T1000 (cell line): ENCODE measurements around the gene PLEKHA6.

Source experiments
- DNase-seq: peaks from one replicate; lab custom pipeline; 2025; ENCODE audit warnings: mixed read lengths; lab: John Stamatoyannopoulos, UW

The PLEKHA6 gene

GRCh38 chr1:204359474-204360255 lies at the start of gene PLEKHA6:
PLEKHA6 (minus strand) TSS chr1:204359929; CDS start chr1:204273727, 86,202 bp downstream.
- DNase-seq = peak; percentile 69

GRCh38 chr1:204409123-204409522 lies 49.4 kb upstream of the PLEKHA6 start:
- no peak for DNase-seq

GRCh38 chr1:204408602-204409001 lies 48.9 kb upstream of the PLEKHA6 start:
- no peak for DNase-seq

- no peak for DNase-seq
Measured at GRCh38 chr1:204408074-204408507, 48.4 kb upstream of the PLEKHA6 start.

- DNase-seq = no peak
Measured at GRCh38 chr1:204407295-204407971, 47.7 kb upstream of the PLEKHA6 start.

- no peak for DNase-seq
Measured at GRCh38 chr1:204406621-204407020, 46.9 kb upstream of the PLEKHA6 start.

- no peak for DNase-seq
Measured at GRCh38 chr1:204405988-204406387, 46.3 kb upstream of the PLEKHA6 start.

GRCh38 chr1:204404629-204405028 lies 44.9 kb upstream of the PLEKHA6 start:
- no peak for DNase-seq

GRCh38 chr1:204402391-204402790 lies 42.7 kb upstream of the PLEKHA6 start:
- no peak for DNase-seq

GRCh38 chr1:204401730-204402129 lies 42.0 kb upstream of the PLEKHA6 start:
- DNase-seq = no peak

GRCh38 chr1:204400882-204401510 lies 41.3 kb upstream of the PLEKHA6 start:
- no peak for DNase-seq

GRCh38 chr1:204398197-204399125 lies 38.7 kb upstream of the PLEKHA6 start:
- DNase-seq = peak; percentile 39

- DNase-seq = no peak
Measured at GRCh38 chr1:204396015-204396583, 36.4 kb upstream of the PLEKHA6 start.

GRCh38 chr1:204391629-204392028 lies 31.9 kb upstream of the PLEKHA6 start:
- DNase-seq = no peak

- no peak for DNase-seq
Measured at GRCh38 chr1:204390751-204391466, 31.2 kb upstream of the PLEKHA6 start.

GRCh38 chr1:204385727-204386126 lies 26.0 kb upstream of the PLEKHA6 start:
- DNase-seq = no peak

GRCh38 chr1:204384636-204385352 lies 25.1 kb upstream of the PLEKHA6 start:
- DNase-seq = peak; percentile 50

- no peak for DNase-seq
Measured at GRCh38 chr1:204383163-204383904, 23.6 kb upstream of the PLEKHA6 start.

GRCh38 chr1:204382714-204383083 lies 23.0 kb upstream of the PLEKHA6 start:
- DNase-seq = no peak
